Activated naive CD4-positive, alpha-beta T cell treated with anti-CD3 and anti-CD28 coated beads, Interleukin-2, amount 50 U/mL, for 24 hours (primary cell): ENCODE data around the gene FUBP3.

Source experiments
- H3K27ac Mint-ChIP-seq: one replicate; pipeline ENCODE4 v1.8.0; 2021; ENCODE audit warnings: mild to moderate bottlenecking, mixed read lengths
- H3K27me3 Mint-ChIP-seq: one replicate; pipeline ENCODE4 v1.8.0; 2021; ENCODE audit warnings: mixed read lengths
- H3K36me3 Mint-ChIP-seq: one replicate; pipeline ENCODE4 v1.8.0; 2021; ENCODE audit warnings: mixed read lengths
- H3K4me1 Mint-ChIP-seq: one replicate; pipeline ENCODE4 v1.8.0; 2021; ENCODE audit warnings: mixed read lengths
- H3K4me3 Mint-ChIP-seq: one replicate; pipeline ENCODE4 v1.8.0; 2021; ENCODE audit warnings: mild to moderate bottlenecking, mixed read lengths
- H3K9me3 Mint-ChIP-seq: one replicate; pipeline ENCODE4 v1.8.0; 2021; ENCODE audit warnings: mixed read lengths

Gene FUBP3

DNA sequence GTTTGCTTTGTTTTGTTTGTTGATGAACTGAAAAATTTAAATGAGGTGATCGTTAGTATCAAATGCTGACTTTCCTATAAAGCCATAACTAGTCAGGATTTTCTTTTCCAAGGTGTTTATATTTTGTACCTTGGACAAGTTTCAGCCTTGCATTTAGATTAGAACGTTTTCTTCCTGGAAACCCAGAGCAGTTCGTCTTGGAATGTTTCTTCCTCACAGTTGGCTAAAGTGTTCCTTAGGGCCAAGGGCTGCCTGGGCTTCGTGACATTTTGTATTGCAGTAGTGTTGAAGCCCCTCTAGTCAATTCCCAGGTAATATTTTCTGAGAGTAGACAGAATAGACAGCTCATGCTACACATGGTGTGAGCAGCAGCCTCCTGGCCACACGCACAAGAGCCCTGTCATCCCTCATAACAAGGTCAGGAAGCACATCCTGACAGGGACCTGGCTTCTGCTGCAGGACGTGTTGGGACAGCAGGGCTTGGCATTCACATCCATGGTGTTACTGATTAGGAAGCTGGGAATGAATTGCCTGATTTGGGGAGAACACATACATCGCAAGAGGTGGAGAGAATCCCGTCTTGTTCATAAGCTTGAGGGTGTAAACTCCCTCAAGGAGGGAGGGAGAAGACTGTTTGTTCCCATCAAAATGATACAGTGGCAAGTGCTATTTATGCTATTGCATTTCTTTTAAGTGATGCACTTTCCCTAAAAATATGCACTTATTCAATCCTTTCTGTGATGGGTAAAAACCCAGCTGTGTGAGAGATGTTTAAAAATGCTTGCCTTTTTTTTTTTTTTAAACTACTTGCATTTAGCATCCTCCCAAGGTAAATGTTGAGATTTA is 31.7 kb downstream of the FUBP3 start:
- Mint-ChIP-seq H3K4me3 (no peak overlapping the region), H3K36me3 (peaks cover 8% of the 10 kb centered on the region), H3K27ac (no peak overlapping the region), H3K9me3 (no peaks in the 10 kb centered on the region), H3K4me1 (peaks cover 4% of the 10 kb centered on the region), H3K27me3 (no peaks in the 10 kb centered on the region)

DNA sequence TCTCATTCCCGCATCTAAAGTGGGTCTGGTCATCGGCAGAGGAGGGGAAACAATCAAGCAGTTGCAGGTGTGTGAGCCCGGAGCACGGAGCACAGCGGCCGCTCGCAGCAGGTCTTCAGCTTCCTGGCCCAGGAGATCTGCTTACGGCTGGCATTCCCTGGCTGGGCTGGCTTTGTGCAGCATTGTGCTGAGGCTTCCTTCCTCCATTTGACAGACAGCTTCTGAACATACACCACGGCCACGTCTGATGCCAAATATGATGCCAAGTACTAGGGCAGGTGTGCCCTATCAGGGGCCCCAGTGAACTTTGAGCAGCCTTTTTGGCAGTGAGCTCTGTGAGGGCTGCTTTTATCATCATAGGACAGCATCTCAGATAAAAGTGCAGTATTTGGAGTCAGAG is 37.1 kb downstream of the FUBP3 start:
- H3K36me3 Mint-ChIP-seq, result peaks cover 14% of the 10 kb centered on the region
- no peaks in the 10 kb centered on the region for H3K9me3 Mint-ChIP-seq
- no peak overlapping the region for H3K27ac Mint-ChIP-seq
- H3K27me3 Mint-ChIP-seq, result no peaks in the 10 kb centered on the region
- no peak overlapping the region for H3K4me3 Mint-ChIP-seq
- no peaks in the 10 kb centered on the region for H3K4me1 Mint-ChIP-seq

DNA sequence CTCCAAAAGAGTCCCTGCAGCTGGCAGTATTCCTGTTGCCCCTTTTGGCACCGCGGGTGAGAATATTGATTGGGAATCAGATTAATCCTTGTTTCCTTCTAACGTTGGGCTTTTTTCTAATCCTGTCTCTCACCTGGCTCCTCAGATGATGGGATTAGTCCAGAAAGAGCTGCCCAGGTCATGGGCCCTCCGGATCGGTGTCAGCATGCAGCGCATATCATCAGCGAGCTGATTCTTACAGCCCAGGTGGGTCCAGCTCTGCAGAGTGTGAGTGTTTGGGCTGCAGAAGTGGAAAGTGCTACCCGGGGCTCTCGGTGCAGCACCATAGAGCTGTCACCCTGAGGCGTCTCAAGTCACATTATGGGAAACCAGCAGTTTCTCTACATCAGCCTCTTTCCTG is 44.1 kb downstream of the FUBP3 start:
- no peaks in the 10 kb centered on the region for H3K4me1 Mint-ChIP-seq
- no peaks in the 10 kb centered on the region for H3K27me3 Mint-ChIP-seq
- no peak overlapping the region for H3K27ac Mint-ChIP-seq
- H3K36me3 Mint-ChIP-seq, result peaks cover 9% of the 10 kb centered on the region
- H3K4me3 Mint-ChIP-seq, result no peak overlapping the region
- H3K9me3 Mint-ChIP-seq, result no peaks in the 10 kb centered on the region

DNA sequence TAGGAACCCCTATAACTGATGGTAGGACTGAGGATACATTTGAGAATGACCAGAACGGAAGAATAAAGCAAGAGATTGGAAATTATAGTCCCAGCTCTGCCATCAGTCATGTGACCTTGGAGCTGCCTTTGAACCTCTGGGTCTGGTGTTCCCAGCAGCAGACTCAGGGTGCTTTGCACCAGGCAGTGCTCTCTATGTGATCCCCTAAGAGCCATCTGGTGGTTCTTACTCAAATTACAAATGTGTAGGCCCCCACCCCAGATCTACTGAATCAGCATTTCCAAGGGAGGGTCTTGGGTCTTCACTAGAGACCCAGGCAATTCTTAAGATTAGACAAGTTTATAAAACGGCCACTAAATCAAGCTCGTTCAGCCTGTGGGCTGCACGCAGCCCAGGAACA is 44.8 kb downstream of the FUBP3 start:
- Mint-ChIP-seq H3K27ac (no peak overlapping the region), H3K4me1 (no peaks in the 10 kb centered on the region), H3K4me3 (no peak overlapping the region), H3K27me3 (no peaks in the 10 kb centered on the region), H3K9me3 (no peaks in the 10 kb centered on the region), H3K36me3 (peaks cover 9% of the 10 kb centered on the region)

DNA sequence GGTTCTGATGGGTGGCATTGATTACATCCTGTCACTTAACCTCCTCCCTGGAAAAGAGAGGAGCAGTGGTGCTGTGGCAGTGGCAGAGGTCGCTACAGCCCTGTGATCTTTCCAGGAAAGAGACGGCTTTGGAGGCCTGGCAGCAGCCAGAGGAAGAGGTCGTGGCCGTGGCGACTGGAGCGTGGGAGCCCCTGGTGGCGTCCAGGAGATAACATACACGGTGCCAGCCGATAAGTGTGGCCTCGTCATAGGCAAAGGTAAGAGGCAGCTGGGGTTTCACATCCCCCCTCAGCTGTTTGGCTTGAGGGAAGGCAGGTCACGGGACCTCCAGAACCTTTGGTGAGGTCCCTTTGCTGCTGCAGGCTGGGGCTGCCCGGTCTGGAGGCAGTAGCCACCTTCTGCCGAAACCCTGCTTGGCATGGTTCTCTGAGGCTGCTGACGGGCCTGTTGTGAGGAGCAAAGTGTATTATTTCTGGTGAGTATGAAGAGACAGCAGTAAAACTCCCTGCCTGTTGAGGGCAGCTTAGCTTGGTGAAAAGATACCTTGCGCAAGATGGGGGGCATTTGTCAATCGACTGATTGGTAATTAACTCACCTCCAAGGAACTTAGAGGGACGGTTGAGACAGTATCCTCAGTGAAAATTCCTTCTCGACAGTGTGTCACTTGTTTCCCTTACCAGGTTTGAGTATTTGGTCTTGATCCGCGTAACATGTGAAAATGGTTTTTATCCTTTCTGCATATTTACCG is 47.0 kb downstream of the FUBP3 start:
- Mint-ChIP-seq H3K9me3 (no peaks in the 10 kb centered on the region), H3K27ac (no peak overlapping the region), H3K27me3 (no peaks in the 10 kb centered on the region), H3K4me1 (no peaks in the 10 kb centered on the region), H3K4me3 (no peak overlapping the region), H3K36me3 (peaks cover 3% of the 10 kb centered on the region)

DNA sequence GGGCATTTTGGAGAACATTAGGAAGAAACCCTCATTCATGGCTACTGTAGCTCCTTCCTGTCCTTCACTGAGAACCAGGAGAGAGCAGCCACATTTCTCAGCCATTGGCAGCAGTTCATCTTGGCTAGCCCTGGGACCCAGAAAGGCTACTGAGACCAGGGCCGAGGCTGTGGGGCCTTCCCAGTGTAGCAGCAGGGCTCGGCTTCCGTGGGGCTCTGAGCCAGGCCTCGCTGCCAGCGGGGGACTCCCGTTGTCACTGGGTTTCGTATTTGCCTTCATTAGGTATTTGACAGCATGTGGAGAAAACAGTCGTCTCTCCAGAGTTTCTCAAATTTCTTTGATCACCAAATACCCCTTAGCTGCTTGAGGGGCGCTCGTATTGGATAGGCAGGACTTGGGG is 47.7 kb downstream of the FUBP3 start:
- Mint-ChIP-seq H3K27ac (no peak overlapping the region), H3K4me3 (no peak overlapping the region), H3K4me1 (no peaks in the 10 kb centered on the region), H3K9me3 (no peaks in the 10 kb centered on the region), H3K27me3 (no peaks in the 10 kb centered on the region), H3K36me3 (peaks cover 3% of the 10 kb centered on the region)

DNA sequence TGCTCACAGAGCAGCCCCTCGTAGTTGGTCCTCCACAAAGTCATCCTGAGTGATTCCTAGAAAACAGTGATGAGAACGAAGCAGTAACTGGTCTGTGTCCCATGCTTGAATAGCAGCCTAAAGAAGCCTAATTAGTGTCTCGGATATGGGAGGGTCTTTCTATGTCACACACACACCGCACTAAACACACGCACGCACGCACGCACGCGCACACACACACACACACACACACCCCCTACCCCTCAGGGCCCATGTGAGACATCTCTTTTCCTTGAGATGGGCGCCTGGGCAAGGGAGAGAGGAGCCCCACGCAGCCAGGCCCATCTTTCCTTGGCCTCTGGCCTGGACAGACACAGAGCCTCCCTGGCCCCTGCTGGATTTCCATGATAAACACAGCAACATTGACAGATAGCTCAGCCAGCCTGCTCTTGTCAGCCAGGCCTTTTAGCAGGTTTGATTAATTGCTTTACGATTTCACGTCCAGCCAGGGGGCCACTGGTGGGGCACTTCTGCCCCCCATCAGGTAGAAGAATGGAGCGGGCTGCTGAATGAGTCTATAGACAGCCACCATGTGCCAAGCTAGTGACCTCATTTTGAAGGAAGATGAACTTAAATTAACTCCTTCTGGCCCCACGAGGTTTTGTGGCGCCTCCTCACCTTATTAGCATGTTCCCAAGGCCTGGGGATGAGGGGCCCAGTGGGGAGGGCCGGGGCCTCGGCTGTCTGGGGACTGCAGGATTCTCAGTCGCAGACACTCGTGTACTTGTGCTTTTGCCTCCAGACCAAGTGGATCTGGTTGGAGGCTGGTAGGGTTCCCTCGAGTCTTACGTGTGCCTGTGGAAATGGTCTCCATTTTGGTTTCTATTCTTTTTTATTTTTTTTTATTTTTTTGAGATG is 48.8 kb downstream of the FUBP3 start:
- H3K4me3 Mint-ChIP-seq, result no peak overlapping the region
- H3K4me1 Mint-ChIP-seq, result no peaks in the 10 kb centered on the region
- H3K27me3 Mint-ChIP-seq, result no peaks in the 10 kb centered on the region
- H3K36me3 Mint-ChIP-seq, result peaks cover 4% of the 10 kb centered on the region
- no peaks in the 10 kb centered on the region for H3K9me3 Mint-ChIP-seq
- H3K27ac Mint-ChIP-seq, result no peak overlapping the region

DNA sequence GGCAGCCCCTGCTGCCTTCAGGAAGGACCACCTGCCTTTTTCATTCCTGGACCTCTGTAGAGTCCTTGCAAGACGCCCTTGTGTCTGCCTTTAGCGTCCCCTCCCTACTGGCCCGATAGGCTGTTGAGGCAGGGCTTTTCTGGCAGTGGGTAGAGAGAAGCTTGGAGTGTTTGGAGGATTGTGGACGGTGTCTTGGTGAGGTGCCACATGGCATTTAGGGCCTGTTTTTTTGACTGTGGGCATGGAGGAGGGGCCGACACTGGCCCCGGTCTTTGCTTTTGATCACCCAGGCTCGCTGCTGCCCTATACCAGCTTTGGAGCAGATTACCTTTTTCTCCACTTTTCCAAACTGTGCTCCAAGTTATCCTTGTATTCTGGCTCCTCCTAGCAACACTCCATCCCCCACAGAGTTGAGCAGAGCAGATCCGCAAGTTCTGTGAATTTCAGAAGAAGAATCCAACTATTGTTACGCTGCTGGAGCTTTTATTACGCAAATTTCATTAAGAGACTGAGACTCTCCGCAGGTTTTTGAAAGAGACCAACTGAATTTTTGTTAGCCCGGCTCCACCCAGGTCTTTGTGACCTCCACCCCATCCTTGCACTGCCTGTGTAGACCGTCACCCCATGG is 50.2 kb downstream of the FUBP3 start:
- Mint-ChIP-seq H3K36me3 (peaks cover 2% of the 10 kb centered on the region), H3K27ac (no peak overlapping the region), H3K9me3 (no peaks in the 10 kb centered on the region), H3K4me3 (no peak overlapping the region), H3K27me3 (no peaks in the 10 kb centered on the region), H3K4me1 (no peaks in the 10 kb centered on the region)

DNA sequence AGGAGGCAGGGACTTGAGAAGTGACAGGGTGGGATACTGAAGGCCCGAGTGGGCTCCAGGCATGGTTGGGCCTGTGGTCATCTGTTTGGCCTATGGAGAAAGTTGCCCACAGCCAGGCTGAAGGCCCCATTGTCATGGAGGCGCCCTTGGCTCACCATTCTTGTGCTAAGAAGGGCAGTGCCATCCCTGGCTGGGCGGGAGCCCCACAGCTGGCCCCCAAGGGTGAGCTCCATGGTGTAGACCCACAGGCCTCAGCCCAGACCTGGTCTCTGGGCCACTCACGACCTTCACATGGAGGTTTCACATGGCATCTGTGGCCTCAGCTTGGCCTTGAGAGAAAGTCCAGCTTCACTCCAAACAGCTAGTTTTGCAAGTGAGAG is 50.7 kb downstream of the FUBP3 start:
- H3K36me3 Mint-ChIP-seq, result peaks cover 3% of the 10 kb centered on the region
- no peaks in the 10 kb centered on the region for H3K4me1 Mint-ChIP-seq
- H3K27me3 Mint-ChIP-seq, result no peaks in the 10 kb centered on the region
- H3K4me3 Mint-ChIP-seq, result no peak overlapping the region
- no peaks in the 10 kb centered on the region for H3K9me3 Mint-ChIP-seq
- no peak overlapping the region for H3K27ac Mint-ChIP-seq

DNA sequence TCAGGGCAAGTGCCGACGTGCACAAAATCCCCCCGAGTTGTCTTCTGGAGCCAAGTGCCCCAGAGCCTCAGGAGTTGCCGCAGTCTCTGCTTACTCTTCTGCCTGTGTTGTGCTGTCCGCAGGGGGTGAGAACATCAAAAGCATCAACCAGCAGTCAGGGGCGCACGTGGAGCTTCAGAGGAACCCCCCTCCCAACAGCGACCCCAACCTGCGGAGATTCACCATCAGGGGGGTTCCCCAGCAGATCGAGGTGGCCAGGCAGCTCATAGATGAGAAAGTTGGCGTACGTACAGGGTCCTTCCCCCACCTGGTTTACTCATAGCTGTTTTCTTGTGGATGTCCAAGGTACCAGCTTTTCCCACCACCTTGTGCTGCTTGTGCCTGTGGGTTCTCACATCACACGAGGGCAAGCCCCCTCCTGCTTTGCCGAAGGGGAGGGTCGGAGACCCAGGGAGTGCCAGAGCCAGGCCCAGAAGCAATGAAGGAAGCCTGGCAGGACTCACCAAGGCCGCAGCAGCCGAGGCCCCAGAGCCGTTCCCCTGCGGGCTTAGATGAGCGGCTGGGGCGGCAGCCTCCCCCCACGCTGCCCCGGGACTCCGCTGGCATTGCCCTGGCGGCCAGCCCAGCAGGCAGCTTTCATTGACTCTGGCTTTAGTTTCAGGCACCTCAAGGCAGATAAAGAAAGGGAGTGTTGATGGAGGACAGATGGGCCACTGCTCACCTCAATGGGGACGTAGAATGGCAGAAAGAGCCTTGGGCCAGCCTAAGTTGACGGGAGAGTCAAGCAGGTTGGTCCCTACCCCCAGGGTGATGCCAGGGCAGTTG is 51.3 kb downstream of the FUBP3 start:
- Mint-ChIP-seq H3K27me3 (no peaks in the 10 kb centered on the region), H3K27ac (no peak overlapping the region), H3K9me3 (no peaks in the 10 kb centered on the region), H3K4me1 (no peaks in the 10 kb centered on the region), H3K4me3 (no peak overlapping the region), H3K36me3 (peaks cover 3% of the 10 kb centered on the region)

DNA sequence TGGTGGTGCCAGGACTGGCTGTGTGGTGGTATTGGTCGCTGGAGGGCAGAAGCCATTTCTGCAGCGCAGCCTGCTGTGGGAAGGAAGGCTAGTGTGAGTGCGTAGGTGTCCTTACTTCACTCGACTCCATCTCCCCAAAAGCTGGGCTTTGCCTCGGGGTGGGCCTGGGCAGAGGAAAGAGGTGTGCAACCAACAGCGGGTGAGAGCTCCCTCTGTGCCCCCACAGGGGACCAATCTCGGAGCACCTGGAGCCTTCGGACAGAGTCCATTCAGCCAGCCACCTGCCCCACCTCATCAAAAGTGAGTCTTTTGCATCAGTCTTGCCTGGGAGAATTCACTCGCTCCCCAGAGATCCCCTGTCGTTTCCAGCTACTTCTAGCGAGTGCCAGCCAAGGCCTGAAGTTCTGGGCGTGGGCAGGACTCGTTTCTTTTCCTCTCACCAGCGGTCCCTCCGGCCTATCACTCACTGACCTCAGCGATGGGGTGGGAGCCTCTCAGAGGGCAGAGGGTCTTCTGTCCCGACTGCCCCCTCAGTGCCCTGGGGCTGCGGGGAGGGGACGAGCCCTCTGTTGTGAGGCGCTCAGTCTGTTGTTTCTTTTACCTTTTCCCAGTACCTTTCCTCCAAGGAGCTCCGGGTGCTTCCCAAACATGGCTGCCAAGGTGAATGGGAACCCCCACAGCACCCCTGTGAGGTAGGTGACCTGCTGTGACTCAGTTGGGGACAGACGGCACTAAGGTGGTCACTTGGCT is 52.1 kb downstream of the FUBP3 start:
- H3K27ac Mint-ChIP-seq, result no peak overlapping the region
- H3K4me1 Mint-ChIP-seq, result no peaks in the 10 kb centered on the region
- H3K36me3 Mint-ChIP-seq, result peaks cover 3% of the 10 kb centered on the region
- H3K27me3 Mint-ChIP-seq, result no peaks in the 10 kb centered on the region
- no peak overlapping the region for H3K4me3 Mint-ChIP-seq
- H3K9me3 Mint-ChIP-seq, result no peaks in the 10 kb centered on the region

DNA sequence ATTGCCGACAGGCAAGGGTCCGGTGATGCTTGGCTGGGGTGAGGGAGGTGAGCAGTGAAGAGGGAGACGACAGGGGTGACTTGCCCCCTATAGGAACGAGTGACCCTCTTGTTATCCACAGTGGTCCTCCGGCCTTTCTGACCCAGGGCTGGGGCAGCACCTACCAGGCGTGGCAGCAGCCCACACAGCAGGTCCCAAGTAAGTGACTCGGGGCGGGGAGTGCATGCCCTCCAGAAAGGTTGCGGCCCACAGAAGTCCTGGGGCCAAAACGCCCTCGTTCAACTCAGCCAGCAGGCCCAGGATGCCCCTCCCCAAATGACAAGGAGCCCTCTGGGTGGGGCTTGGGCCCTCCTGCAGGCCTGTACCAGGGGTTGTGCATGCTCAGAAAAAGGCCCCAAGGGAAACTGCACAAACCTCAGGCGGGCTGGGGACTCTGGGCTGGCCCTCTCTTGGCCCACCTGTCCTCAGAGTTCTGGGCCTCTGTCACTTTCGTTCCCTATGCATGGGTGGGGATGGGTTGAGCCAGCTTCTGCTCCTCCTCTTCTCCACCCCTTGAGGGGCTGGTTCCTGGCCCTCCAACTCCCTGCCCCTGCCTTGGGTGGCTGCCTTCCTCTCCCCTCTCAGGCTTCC is 52.8 kb downstream of the FUBP3 start:
- Mint-ChIP-seq H3K4me1 (no peaks in the 10 kb centered on the region), H3K4me3 (no peak overlapping the region), H3K36me3 (peaks cover 3% of the 10 kb centered on the region), H3K27ac (no peak overlapping the region), H3K27me3 (no peaks in the 10 kb centered on the region), H3K9me3 (no peaks in the 10 kb centered on the region)

DNA sequence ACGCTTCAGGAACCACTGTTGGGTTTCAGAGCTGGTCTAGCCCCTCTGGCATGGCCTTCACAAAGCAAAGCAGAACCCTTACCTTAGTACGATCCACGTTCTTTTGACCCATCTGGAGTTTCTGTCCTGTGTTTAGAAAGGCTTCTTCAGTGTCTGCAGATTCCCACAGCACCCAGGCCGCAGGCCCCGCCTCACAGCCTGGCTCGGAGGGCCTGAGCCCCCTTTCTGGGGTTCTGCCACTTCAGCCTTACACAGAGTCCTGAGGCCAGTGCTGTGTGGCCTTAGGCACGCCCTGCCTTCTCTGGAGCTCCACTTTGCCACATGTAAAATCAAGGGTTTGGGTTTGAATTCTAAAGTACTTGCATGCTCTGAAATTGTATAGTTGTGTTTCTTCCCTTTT is 53.5 kb downstream of the FUBP3 start:
- Mint-ChIP-seq H3K36me3 (peaks cover 5% of the 10 kb centered on the region), H3K27ac (no peak overlapping the region), H3K27me3 (no peaks in the 10 kb centered on the region), H3K9me3 (no peaks in the 10 kb centered on the region), H3K4me3 (no peak overlapping the region), H3K4me1 (no peaks in the 10 kb centered on the region)
